GM19452 (cell line): ENCODE measurements around the gene HDAC10.

Experiments used
- ATAC-seq: cut with Tn5 transposase; IDR thresholded peaks from one replicate; pipeline ENCODE4 v1.9.1; 2021; ENCODE audit not compliant: unreplicated experiment

The HDAC10 gene

GRCh38 chr22:50271519-50271970 lies 20.5 kb upstream of the HDAC10 start:
- no peak for ATAC-seq

GRCh38 chr22:50270666-50271394 lies 19.8 kb upstream of the HDAC10 start:
- no peak for ATAC-seq

GRCh38 chr22:50269970-50270665 lies 19.1 kb upstream of the HDAC10 start, which contains the start of gene MAPK11:
Gene MAPK11 (minus strand): TSS chr22:50270380. CDS start chr22:50270292, 88 bp downstream.
- ATAC-seq = no peak

GRCh38 chr22:50269573-50269969 lies 18.5 kb upstream of the HDAC10 start:
- no peak for ATAC-seq

- no peak for ATAC-seq
These were observed 17.6 kb upstream of the HDAC10 start for GRCh38 chr22:50268655-50269113.

GRCh38 chr22:50267591-50268390 lies 16.7 kb upstream of the HDAC10 start:
- no peak for ATAC-seq

GRCh38 chr22:50266994-50267393 lies 15.9 kb upstream of the HDAC10 start:
- no peak for ATAC-seq

GRCh38 chr22:50264946-50265669 lies 14.0 kb upstream of the HDAC10 start:
- ATAC-seq = no peak

GRCh38 chr22:50264104-50264745 lies 13.2 kb upstream of the HDAC10 start:
- ATAC-seq = no peak

GRCh38 chr22:50262973-50263617 lies 12.0 kb upstream of the HDAC10 start:
- ATAC-seq = no peak

- no peak for ATAC-seq
These were observed 11.4 kb upstream of the HDAC10 start for GRCh38 chr22:50262460-50262911.

GRCh38 chr22:50261615-50262459 lies 10.8 kb upstream of the HDAC10 start, which contains the start of gene MAPK12:
Gene MAPK12 (minus strand): TSS chr22:50261683. CDS start chr22:50261509, 174 bp downstream.
- ATAC-seq = peak; percentile 61

- peak; percentile 23 for ATAC-seq
These were observed 9.9 kb upstream of the HDAC10 start for GRCh38 chr22:50260801-50261614.

GRCh38 chr22:50260434-50260800 lies 9.4 kb upstream of the HDAC10 start:
- no peak for ATAC-seq

- no peak for ATAC-seq
These were observed 8.2 kb upstream of the HDAC10 start for GRCh38 chr22:50259302-50259701.

- no peak for ATAC-seq
These were observed 7.6 kb upstream of the HDAC10 start for GRCh38 chr22:50258361-50259292.
